Fibroblast of skin of right quadriceps (primary cell): ENCODE measurements around the gene OR8B3.
"Not testable (repeated sequence)": the region's sequence is repeated elsewhere in the genome, so short reads cannot be mapped to it uniquely, and the experiment has no call there.

Experiments
- DNase-seq: peaks from one replicate; pipeline ENCODE4 v3.0.0-alpha.2; 2013

The OR8B3 gene

GRCh38 chr11:124398924-124399323 is at the start of gene OR8B3:
TSS of gene OR8B3 (minus strand) at chr11:124399024. CDS start at chr11:124397351, 1,673 bp downstream.
- DNase-seq = no peak

GRCh38 chr11:124446916-124447315 is 48.1 kb upstream of the OR8B3 start:
- DNase-seq = no peak

GRCh38 chr11:124445646-124446150 is 46.9 kb upstream of the OR8B3 start, which contains the start of gene OR8B8:
TSS of gene OR8B8 (minus strand) at chr11:124445696. CDS start at chr11:124441085, 4,611 bp downstream.
- DNase-seq = no peak

- no peak for DNase-seq
These were observed 44.0 kb upstream of the OR8B3 start for GRCh38 chr11:124442847-124443246.

- DNase-seq = no peak
These were observed 43.6 kb upstream of the OR8B3 start for GRCh38 chr11:124442442-124442841.

GRCh38 chr11:124441519-124441918 is 42.7 kb upstream of the OR8B3 start:
- no peak for DNase-seq

- DNase-seq = no peak
These were observed 42.3 kb upstream of the OR8B3 start for GRCh38 chr11:124441081-124441480.

- DNase-seq = no peak
These were observed 41.8 kb upstream of the OR8B3 start for GRCh38 chr11:124440608-124441007.

GRCh38 chr11:124434699-124435098 is 35.9 kb upstream of the OR8B3 start:
- DNase-seq = no peak

GRCh38 chr11:124429599-124429998 is 30.8 kb upstream of the OR8B3 start:
- DNase-seq = no peak

- DNase-seq = no peak
These were observed 25.6 kb upstream of the OR8B3 start, which contains the start of gene OR8B4 for GRCh38 chr11:124424384-124424921. TSS of gene OR8B4 (minus strand) at chr11:124424871. CDS start at chr11:124424871, 0 bp downstream.

GRCh38 chr11:124421043-124421442 is 22.2 kb upstream of the OR8B3 start:
- DNase-seq = no peak

- peak; percentile 30 for DNase-seq
These were observed 16.6 kb upstream of the OR8B3 start for GRCh38 chr11:124415356-124415923.

GRCh38 chr11:124409906-124410305 is 11.1 kb upstream of the OR8B3 start:
- DNase-seq = no peak

GRCh38 chr11:124405581-124405980 is 6.8 kb upstream of the OR8B3 start:
- DNase-seq = peak; percentile 24

GRCh38 chr11:124403186-124403585 is 4.4 kb upstream of the OR8B3 start:
- not testable (repeated sequence) for DNase-seq

- peak; percentile 82 for DNase-seq
These were observed 3.6 kb upstream of the OR8B3 start for GRCh38 chr11:124402326-124402922.

- not testable (repeated sequence) for DNase-seq
These were observed 2.0 kb downstream of the OR8B3 start for GRCh38 chr11:124396847-124397246.

- DNase-seq = peak; percentile 8
These were observed 4.4 kb downstream of the OR8B3 start for GRCh38 chr11:124394408-124394807.

GRCh38 chr11:124384399-124384798 is 14.4 kb downstream of the OR8B3 start, which contains the start of gene OR8B2:
TSS of gene OR8B2 (minus strand) at chr11:124384499. CDS start at chr11:124383343, 1,156 bp downstream.
- DNase-seq = no peak

- not testable (repeated sequence) for DNase-seq
These were observed 16.0 kb downstream of the OR8B3 start for GRCh38 chr11:124382857-124383256.

GRCh38 chr11:124380585-124380984 is 18.2 kb downstream of the OR8B3 start:
- no peak for DNase-seq

- no peak for DNase-seq
These were observed 22.5 kb downstream of the OR8B3 start for GRCh38 chr11:124376280-124376679.

- DNase-seq = no peak
These were observed 39.3 kb downstream of the OR8B3 start for GRCh38 chr11:124359566-124359965.
